HepG2 (cell line): Measurements from ENCODE around the gene SLC25A18. TPM values are rescaled to one million over a fixed set of nuclear protein-coding genes. Genes with fewer than 3 reads are reported as not detected.

Experiments used
- ATAC-seq: fragments of 200-7000 bp; cut with Tn5 transposase; 3 replicates; pipeline ENCODE4 v1.9.1; 2020; ENCODE audit warnings: mild to moderate bottlenecking, moderate library complexity
- BruUV-seq: library from RNA; stranded (reverse); fragments of 400-500 nt; replicated peaks from 2 replicates; lab custom pipeline; 2021; lab: Mats Ljungman, UMichigan
- CTCF ChIA-PET: fragments of 300-600 bp; formaldehyde crosslinking; extraction: SDS; loops from one replicate; lab custom pipeline; 2021; ENCODE audit warnings: low total read pairs, inconsistent platforms, low intra/inter-chr PET ratio; lab: Yijun Ruan, JAX
- POLR2A ChIA-PET: fragments of 350-600 bp; sonication (Branson Sonifier 250); formaldehyde crosslinking; loops from one replicate; lab custom pipeline; 2020; ENCODE audit warnings: antibody characterized with exemption, inconsistent platforms; lab: Yijun Ruan, JAX
- DNase-seq: peaks from one replicate; pipeline ENCODE4 v3.0.0-alpha.2; 2015; ENCODE audit warnings: low spot score
- FAIRE-seq: peaks from 3 replicates; lab custom pipeline; 2011; peaks lifted over from hg19 to GRCh38; lab: Jason Lieb, UNC
- H2AFZ ChIP-seq: one replicate; pipeline ENCODE4 v1.6.1; 2011; ENCODE audit warnings: low read length, inconsistent platforms
- H3K27ac ChIP-seq: fragments of 300-600 bp; 3 replicates; pipeline ENCODE4 v1.8.0; 2011; ENCODE audit warnings: mixed run types, mild to moderate bottlenecking, mixed read lengths, low read length, inconsistent platforms; ENCODE audit not compliant: insufficient read depth; ENCODE audit errors: extremely low read length
- H3K27me3 ChIP-seq, 2 experiments: fragments of 200-600 bp in 1 of 2; 2 replicates in 1 of 2; 3 replicates in 1 of 2; pipeline versions ENCODE4 v1.6.0 to v1.8.0; 2011; ENCODE audit warnings: low read length in 2 of 2, mild to moderate bottlenecking in 2 of 2, moderate library complexity in 2 of 2, inconsistent platforms in 1 of 2; ENCODE audit not compliant: insufficient read depth in 2 of 2, control insufficient read depth in 1 of 2
- H3K36me3 ChIP-seq, 2 experiments: fragments of 200-600 bp in 1 of 2; replicated peaks in 1 of 2; 2 replicates in 1 of 2; 3 replicates in 1 of 2; pipeline versions ENCODE4 v1.5.1 to v1.8.0; 2011; ENCODE audit warnings: low read length in 2 of 2, inconsistent platforms in 1 of 2; ENCODE audit not compliant: insufficient read depth in 2 of 2, control insufficient read depth in 1 of 2
- H3K4me1 ChIP-seq: 2 replicates; pipeline ENCODE4 v1.5.1; 2012; ENCODE audit warnings: low read length, inconsistent platforms; ENCODE audit not compliant: insufficient read depth
- H3K4me2 ChIP-seq: 2 replicates; pipeline ENCODE4 v1.6.0; 2011; ENCODE audit warnings: low read depth, low read length, inconsistent platforms
- H3K4me3 ChIP-seq, 3 experiments: fragments of 200-600 bp in 1 of 3; sonication (generic), shearing (Covaris generic) in 1 of 3; replicated peaks in 1 of 3; 2 replicates each; pipeline ENCODE4 v1.5.1; 2011 to 2016; ENCODE audit warnings: low read length in 3 of 3, inconsistent platforms in 2 of 3, low read depth in 2 of 3, mild to moderate bottlenecking in 2 of 3, control low read depth in 1 of 3, mixed read lengths in 1 of 3; ENCODE audit not compliant: insufficient read depth in 1 of 3
- H3K79me2 ChIP-seq: one replicate; pipeline ENCODE4 v1.6.1; 2011; ENCODE audit warnings: low read length, inconsistent platforms; ENCODE audit not compliant: insufficient read depth
- H3K9ac ChIP-seq: 2 replicates; pipeline ENCODE4 v1.6.0; 2011; ENCODE audit warnings: mild to moderate bottlenecking, low read depth, low read length, inconsistent platforms; ENCODE audit not compliant: insufficient read depth
- H3K9me3 ChIP-seq: 2 replicates; pipeline ENCODE4 v1.5.1; 2012; ENCODE audit warnings: mild to moderate bottlenecking, low read length
- H4K20me1 ChIP-seq: 2 replicates; pipeline ENCODE4 v1.6.0; 2011; ENCODE audit warnings: inconsistent platforms, mild to moderate bottlenecking, low read length, moderate library complexity; ENCODE audit not compliant: insufficient read depth
- CCAR2 ChIP-seq: fragments of 200-400 bp; formaldehyde crosslinking; optimal IDR thresholded peaks from 2 replicates; pipeline ENCODE3; 2018; ENCODE audit warnings: low read depth, mild to moderate bottlenecking, low read length, moderate library complexity
- CSRNP1 ChIP-seq: sonication (generic); formaldehyde crosslinking; IDR thresholded peaks from 2 replicates; pipeline ENCODE4 v1.8.1; 2023; ENCODE audit warnings: mild to moderate bottlenecking, missing genetic modification reagents
- CTCF ChIP-seq: sonication (generic); formaldehyde crosslinking; IDR thresholded peaks from 2 replicates; pipeline ENCODE4 v1.5.0; 2020; ENCODE audit warnings: mild to moderate bottlenecking, missing genetic modification reagents, moderate library complexity
- EZH2 ChIP-seq: conservative IDR thresholded peaks from 2 replicates; pipeline ENCODE4 v1.6.1; 2012; ENCODE audit warnings: mild to moderate bottlenecking, low read depth, low read length, moderate library complexity
- KLF6 ChIP-seq: IDR thresholded peaks from 2 replicates; pipeline ENCODE4 v1.8.0; 2016; ENCODE audit warnings: missing biosample characterization, missing genetic modification reagents
- PPARG ChIP-seq: conservative IDR thresholded peaks from 2 replicates; pipeline ENCODE4 v1.6.1; 2016; ENCODE audit warnings: missing biosample characterization, missing genetic modification reagents
- PRMT3 ChIP-seq: sonication (generic); formaldehyde crosslinking; IDR thresholded peaks from 2 replicates; pipeline ENCODE4 v1.8.1; 2022; ENCODE audit warnings: low read depth, mild to moderate bottlenecking, moderate library complexity, missing genetic modification reagents, borderline replicate concordance
- PRPF4 ChIP-seq: fragments of 200-400 bp; formaldehyde crosslinking; IDR thresholded peaks from 2 replicates; pipeline ENCODE4 v1.6.1; 2016; ENCODE audit warnings: low read length, low read depth; ENCODE audit not compliant: poor library complexity, severe bottlenecking
- RBM22 ChIP-seq: fragments of 200-400 bp; formaldehyde crosslinking; optimal IDR thresholded peaks from 2 replicates; pipeline ENCODE3; 2017; ENCODE audit warnings: mild to moderate bottlenecking, low read length, moderate library complexity
- SP2 ChIP-seq: sonication (generic); formaldehyde crosslinking; IDR thresholded peaks from 2 replicates; pipeline ENCODE4 v1.5.1; 2020; ENCODE audit warnings: mild to moderate bottlenecking, missing genetic modification reagents
- TMF1 ChIP-seq: sonication (generic); formaldehyde crosslinking; IDR thresholded peaks from 2 replicates; pipeline ENCODE4 v1.8.1; 2022; ENCODE audit warnings: low read depth, missing genetic modification reagents
- ZC3H4 ChIP-seq: sonication (generic); formaldehyde crosslinking; IDR thresholded peaks from 2 replicates; pipeline ENCODE4 v1.4.0; 2020; ENCODE audit warnings: missing genetic modification reagents, borderline replicate concordance
- ZFP41 ChIP-seq: sonication (generic); formaldehyde crosslinking; IDR thresholded peaks from 2 replicates; pipeline ENCODE4 v1.4.0; 2020; ENCODE audit warnings: mild to moderate bottlenecking, missing genetic modification reagents, borderline replicate concordance
- ZFP90 ChIP-seq: sonication (generic); formaldehyde crosslinking; IDR thresholded peaks from 2 replicates; pipeline ENCODE4 v1.8.0; 2022; ENCODE audit warnings: missing genetic modification reagents, mild to moderate bottlenecking, inconsistent platforms, borderline replicate concordance
- ZKSCAN1 ChIP-seq: fragments of 150-350 bp; IDR thresholded peaks from 2 replicates; pipeline ENCODE4 v1.6.1; 2014; ENCODE audit warnings: low read length
- ZMAT5 ChIP-seq: sonication (generic); formaldehyde crosslinking; IDR thresholded peaks from 2 replicates; pipeline ENCODE4 v1.5.0; 2020; ENCODE audit warnings: mild to moderate bottlenecking, low read depth, missing genetic modification reagents, borderline replicate concordance
- ZNF225 ChIP-seq: sonication (generic); formaldehyde crosslinking; IDR thresholded peaks from 2 replicates; pipeline ENCODE4 v1.4.0; 2020; ENCODE audit warnings: mild to moderate bottlenecking, missing genetic modification reagents
- ZNF501 ChIP-seq: sonication (generic); formaldehyde crosslinking; IDR thresholded peaks from 2 replicates; pipeline ENCODE4 v1.5.1; 2020; ENCODE audit warnings: mild to moderate bottlenecking, moderate library complexity, missing genetic modification reagents
- ZNF580 ChIP-seq: IDR thresholded peaks from 2 replicates; pipeline ENCODE4 v1.6.1; 2016; ENCODE audit warnings: low read depth, borderline replicate concordance
- ZNF720 ChIP-seq: sonication (generic); formaldehyde crosslinking; IDR thresholded peaks from 2 replicates; pipeline ENCODE4 v1.4.0; 2020; ENCODE audit warnings: missing genetic modification reagents
- ZNF782 ChIP-seq: sonication (generic); formaldehyde crosslinking; IDR thresholded peaks from 2 replicates; pipeline ENCODE4 v1.4.0; 2020; ENCODE audit warnings: missing genetic modification reagents, mild to moderate bottlenecking, borderline replicate concordance
- WGBS: methylation state at CpG from one replicate; pipeline ENCODE4 v1.1.6; 2017; ENCODE audit warnings: low lambda C conversion rate; 5-methylcytosine and 5-hydroxymethylcytosine counted together
- in situ Hi-C: cut with HindIII; loops from 2 replicates; pipeline ENCODE4 v1.10.0; 2017; ENCODE audit warnings: low pct_unique_long_range_greater_than_20kb; ENCODE audit not compliant: extremely low pct_ligation_motif_present
- intact Hi-C: fragments of 100-400 bp; cut with micrococcal nuclease; formaldehyde crosslinking; loops from one replicate; pipeline ENCODE4 v1.10.0; 2022; ENCODE audit not compliant: unreplicated experiment
- polyA plus RNA-seq, 8 experiments: library from polyadenylated mRNA; depleted of rRNA in 3 of 8; stranded (reverse) in 7 of 8; unstranded in 1 of 8; fragments of >200 nt; fragmentation: Illumina TruSeq in 4 of 8; extraction: Trizol in 4 of 8; gene quantifications; 2 replicates each; pipeline versions ENCODE4 v1.2.1 to v1.2.3, GENCODE V29; 2011 to 2016; ENCODE audit warnings: low read depth in 4 of 8, missing spikeins in 1 of 8, mixed read lengths in 1 of 8; ENCODE audit not compliant: insufficient read depth in 1 of 8
- total RNA-seq, 5 experiments: library from RNA; depleted of rRNA; stranded (reverse); fragments of >200 nt; fragmentation: Illumina TruSeq; extraction: Trizol; gene quantifications; 2 replicates each; pipeline ENCODE4 v1.2.3, GENCODE V29; 2016; ENCODE audit warnings: low read depth in 1 of 5

SLC25A18 gene
- total and polyA plus RNA-seq, 2 of the 13 experiments (the other 11 are each of a cell fraction or from before 2014, with no cell fraction given), result 0.28 to 0.75 TPM

- BruUV-seq, result no TSS peak
- ATAC-seq (peak; percentile 61), DNase-seq (no peak), FAIRE-seq (no peak)
- no peaks in the 10 kb centered on the region for H3K9me3 ChIP-seq
- peak overlapping the region; percentile 73 for H3K4me2 ChIP-seq
- no peaks in the 10 kb centered on the region for H4K20me1 ChIP-seq
- H3K4me1 ChIP-seq, result peaks cover 31% of the 10 kb centered on the region
- in situ Hi-C loops, result no loop called here
- peak overlapping the region; percentile 99 for H3K27ac ChIP-seq
- H3K79me2 ChIP-seq, result peaks cover 16% of the 10 kb centered on the region
- TF ChIP-seq ZKSCAN1 (peak; percentile 7; the same call in 1 of the 2 replicates), CTCF (CRISPR knock-in tag) (0 out of 2 replicates have a peak, but pooled peaks have one; percentile 3), ZFP90 (CRISPR knock-in tag) (no peak), RBM22 (peak; percentile 50), TMF1 (peak; percentile 54), ZNF580 (CRISPR knock-in tag) (no peak), CSRNP1 (CRISPR knock-in tag) (0 out of 2 replicates have a peak, but pooled peaks have one; percentile 27), PRPF4 (peak; percentile 67), PPARG (CRISPR knock-in tag) (no peak), ZNF720 (0 out of 2 replicates have a peak, but pooled peaks have one; percentile 20), CCAR2 (no peak), ZNF225 (CRISPR knock-in tag) (no peak), SP2 (CRISPR knock-in tag) (no peak), KLF6 (no peak), PRMT3 (CRISPR knock-in tag) (no peak), ZMAT5 (CRISPR knock-in tag) (no peak), ZC3H4 (CRISPR knock-in tag) (peak; percentile 87; the same call in 1 of the 2 replicates), EZH2 (no peak), ZNF501 (CRISPR knock-in tag) (no peak), ZFP41 (CRISPR knock-in tag) (no peak), ZNF782 (CRISPR knock-in tag) (peak; percentile 4; the same call in 1 of the 2 replicates)
- 1% methylated on average over 10 of the region's 10 CpGs for WGBS
- intact Hi-C loops, result loop anchor here (5.0 kb wide), 1 partner anchor 81 kb away; no protein-coding TSS in a partner anchor
- ChIA-PET CTCF (no interaction called here), POLR2A (interaction anchor here (1.4 kb wide), 1 partner anchor 143 kb away, joined by 5 read pairs; no protein-coding TSS in a partner anchor)
- H3K4me3 ChIP-seq, result peak overlapping the region; percentile 65 to 95 (median 95)
- peak overlapping the region; percentile 100 for H3K9ac ChIP-seq
- H3K27me3 ChIP-seq, result no peaks in the 10 kb centered on the region; a peak in 1 of 5 replicates
- peaks cover 0 to 3% of the 10 kb centered on the region in 2 experiments; a peak in 1 of 5 replicates for H3K36me3 ChIP-seq
- no peak overlapping the region for H2AFZ ChIP-seq
Measured at GRCh38 chr22:17638182-17638431, 74.8 kb downstream of the SLC25A18 start.
